GM21423 (cell line): ENCODE measurements around the gene TOX3.

Experiments used
- ATAC-seq: cut with Tn5 transposase; IDR thresholded peaks from one replicate; pipeline ENCODE4 v1.9.1; 2021; ENCODE audit warnings: mild to moderate bottlenecking, moderate library complexity; ENCODE audit not compliant: unreplicated experiment

TOX3 gene

DNA sequence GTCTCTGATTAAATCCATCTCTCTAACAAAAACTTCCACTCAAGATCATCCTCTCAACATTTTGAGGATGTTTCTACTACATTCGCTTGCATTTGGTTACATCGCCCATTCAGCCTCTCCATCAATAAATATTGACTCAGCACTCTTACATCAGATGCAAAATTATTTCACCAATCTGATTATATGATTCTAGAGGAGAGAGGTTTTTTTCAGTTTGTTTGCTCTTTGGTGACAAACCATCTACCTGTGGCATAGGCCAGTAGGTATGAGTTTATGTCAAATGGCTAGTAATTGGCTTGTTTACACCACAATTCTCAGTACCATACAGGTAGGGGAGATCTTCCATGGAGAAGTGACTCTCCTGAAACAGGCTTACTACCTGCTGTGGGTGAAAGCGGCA, 52.3 kb downstream of the TOX3 start:
- no peak for ATAC-seq

DNA sequence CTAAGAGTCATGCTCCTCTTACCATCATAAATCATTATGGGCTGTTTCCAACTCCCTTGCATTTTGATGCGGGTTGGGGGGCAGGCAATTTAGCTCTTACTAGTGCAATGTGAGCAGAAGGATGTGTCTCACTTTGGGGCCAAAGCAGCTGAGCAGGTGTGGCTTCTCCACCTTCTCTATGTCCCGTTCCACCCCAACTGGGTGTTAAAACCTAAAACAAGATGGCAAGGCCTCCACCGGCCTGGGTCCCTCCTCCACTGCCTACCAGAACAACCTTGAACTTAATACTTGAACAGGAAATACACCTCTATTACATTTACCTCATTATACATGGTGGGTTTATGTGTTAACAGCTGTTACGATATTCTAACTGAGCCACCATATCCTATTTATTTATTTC, 52.8 kb downstream of the TOX3 start:
- ATAC-seq, result no peak

GRCh38 chr16:52492789-52493357, 54.1 kb downstream of the TOX3 start:
- peak; percentile 68 for ATAC-seq

- ATAC-seq, result no peak
These were observed 55.7 kb downstream of the TOX3 start for GRCh38 chr16:52491216-52491615.

DNA sequence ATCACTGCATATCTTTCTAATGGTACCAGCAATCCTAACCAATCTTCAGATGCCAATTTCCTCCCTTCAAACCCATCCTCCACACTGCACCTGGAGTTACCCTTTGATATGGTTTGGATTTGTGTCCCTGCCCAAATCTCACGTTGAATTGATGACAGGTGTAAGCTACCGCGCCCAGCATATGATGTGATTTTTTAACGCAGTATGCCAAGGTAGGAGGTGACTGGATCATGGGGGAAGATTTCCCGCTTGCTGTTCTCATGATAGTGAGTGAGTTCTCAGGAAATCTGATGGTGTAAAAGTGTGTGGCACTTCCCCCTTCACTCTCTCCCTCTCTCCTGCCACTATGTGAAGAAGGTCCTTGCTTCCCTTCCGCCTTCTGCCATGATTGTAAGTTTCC, 57.0 kb downstream of the TOX3 start:
- ATAC-seq, result no peak

GRCh38 chr16:52488837-52489289, 58.1 kb downstream of the TOX3 start:
- ATAC-seq, result no peak

GRCh38 chr16:52487849-52488457, 59.0 kb downstream of the TOX3 start:
- ATAC-seq, result no peak

- ATAC-seq, result no peak
These were observed 66.7 kb downstream of the TOX3 start for GRCh38 chr16:52480237-52480636.

GRCh38 chr16:52476111-52476510, 70.8 kb downstream of the TOX3 start:
- ATAC-seq, result no peak

DNA sequence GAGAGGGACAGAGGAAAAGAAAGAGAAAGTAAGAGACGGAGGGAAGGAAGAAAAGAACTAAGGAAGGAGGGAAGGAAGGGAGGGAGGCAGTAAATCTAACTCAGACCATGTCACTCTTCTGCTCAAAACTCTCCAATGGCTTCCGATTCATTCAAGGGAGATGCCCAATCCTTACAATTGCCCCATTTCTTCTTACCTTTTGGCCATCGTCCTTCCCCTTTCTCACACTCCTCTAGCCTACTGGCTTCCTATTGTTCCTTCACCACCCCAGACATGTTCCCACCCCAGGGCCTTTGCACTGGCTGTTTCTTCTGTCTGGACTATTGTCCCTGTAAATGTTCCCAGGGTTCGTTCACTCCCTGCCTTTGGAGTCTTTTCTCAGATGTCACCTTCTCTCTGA, 72.3 kb downstream of the TOX3 start:
- no peak for ATAC-seq

GRCh38 chr16:52473096-52473495, 73.8 kb downstream of the TOX3 start:
- no peak for ATAC-seq

DNA sequence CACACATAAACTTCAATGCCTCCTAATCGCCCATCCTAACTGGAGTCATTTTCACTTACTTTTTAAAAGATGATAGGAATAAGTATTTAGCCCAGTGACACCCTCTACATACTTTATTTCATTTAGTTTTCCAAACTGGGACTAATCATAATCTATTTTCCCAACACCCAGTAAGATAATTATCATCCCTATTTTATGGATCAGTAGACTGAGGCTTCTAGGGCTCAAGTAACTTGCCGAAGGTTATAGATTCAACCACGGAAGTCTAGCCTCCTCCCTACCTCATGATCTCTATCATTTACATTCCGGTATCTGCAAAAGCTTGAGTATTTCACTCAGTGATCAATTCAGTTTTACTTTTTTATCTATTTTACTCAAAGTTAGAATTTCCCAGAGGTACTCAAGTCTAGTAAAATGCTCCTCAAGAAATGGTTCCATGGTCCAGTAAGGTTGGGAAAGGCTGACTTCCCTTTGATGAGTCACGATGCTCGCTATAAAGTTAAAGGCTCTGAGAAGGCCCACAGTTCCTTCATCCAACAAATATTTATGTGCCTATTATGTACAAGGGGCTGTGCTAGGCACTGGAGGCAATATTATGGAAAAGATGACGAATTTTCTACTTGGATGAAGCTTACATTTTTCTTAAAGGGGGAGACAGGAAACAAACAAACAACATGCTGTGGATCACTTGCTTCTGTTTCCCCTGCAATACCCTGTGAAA, 75.1 kb downstream of the TOX3 start:
- ATAC-seq, result no peak

DNA sequence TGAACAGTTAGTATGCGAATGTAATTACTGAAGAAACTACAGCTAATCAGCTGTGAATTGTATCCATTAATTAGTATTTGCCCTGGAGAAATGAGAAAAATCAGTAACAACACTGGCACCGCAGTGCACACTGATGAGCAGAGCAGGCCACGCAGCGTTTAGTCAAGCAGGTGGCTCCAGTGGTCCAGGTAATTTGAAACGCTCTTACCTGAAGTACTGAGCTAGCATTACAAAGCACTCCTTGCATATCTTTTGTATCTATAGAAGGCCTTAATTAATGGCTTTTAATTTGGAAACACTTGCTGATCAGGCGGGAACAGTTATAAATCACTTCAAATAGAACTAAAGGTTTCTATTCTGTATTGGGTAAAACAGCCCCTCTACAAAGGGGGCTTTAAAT, 76.4 kb downstream of the TOX3 start:
- ATAC-seq, result no peak

GRCh38 chr16:52469775-52470174, 77.2 kb downstream of the TOX3 start:
- no peak for ATAC-seq

- ATAC-seq, result no peak
These were observed 77.9 kb downstream of the TOX3 start for GRCh38 chr16:52469091-52469490.

- no peak for ATAC-seq
These were observed 79.2 kb downstream of the TOX3 start for GRCh38 chr16:52467753-52468152.

- no peak for ATAC-seq
These were observed 79.9 kb downstream of the TOX3 start for GRCh38 chr16:52466994-52467393.

DNA sequence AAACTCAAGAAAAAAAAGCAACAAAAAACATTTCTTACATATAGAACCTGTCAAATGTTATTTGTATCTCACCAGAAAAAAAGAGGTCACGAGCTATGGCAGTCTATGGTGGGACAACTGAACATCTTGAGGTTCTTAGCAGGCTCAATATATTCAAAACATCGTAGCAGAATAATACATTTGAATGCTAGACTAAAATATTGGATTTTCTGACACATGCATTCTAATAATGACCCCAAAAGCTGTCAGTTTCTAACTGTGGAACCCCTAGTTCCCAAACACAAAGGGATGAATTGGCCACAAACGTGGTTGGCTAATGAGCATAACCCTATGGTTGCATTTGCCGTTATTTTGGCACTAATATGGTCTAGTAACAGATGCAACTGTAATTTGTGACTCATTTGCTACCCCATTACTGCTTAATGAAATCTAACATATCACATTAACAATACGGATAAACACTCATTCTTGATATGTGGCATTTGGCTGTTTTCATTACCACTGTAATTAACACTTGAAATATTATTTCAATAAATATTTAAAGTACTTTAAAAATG, 81.2 kb downstream of the TOX3 start:
- no peak for ATAC-seq

DNA sequence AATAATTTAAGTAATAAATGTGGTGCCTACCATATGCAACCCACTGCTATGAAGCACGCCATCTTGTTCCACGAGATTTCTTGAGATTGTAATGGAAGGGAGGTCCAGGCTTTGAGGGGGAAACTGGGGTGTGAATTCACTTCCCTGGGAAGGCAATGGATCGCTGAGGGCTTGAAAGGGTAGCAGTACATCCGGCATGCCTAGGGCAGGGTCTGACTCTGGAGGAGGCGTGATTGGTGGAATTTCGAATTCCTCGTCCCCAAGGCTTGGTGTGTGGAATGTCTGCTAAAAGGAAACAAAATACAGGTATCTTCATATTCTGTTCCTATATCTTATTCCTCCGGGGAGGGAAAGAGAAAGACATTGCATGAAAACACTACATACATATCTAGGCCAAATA, 83.0 kb downstream of the TOX3 start:
- no peak for ATAC-seq

DNA sequence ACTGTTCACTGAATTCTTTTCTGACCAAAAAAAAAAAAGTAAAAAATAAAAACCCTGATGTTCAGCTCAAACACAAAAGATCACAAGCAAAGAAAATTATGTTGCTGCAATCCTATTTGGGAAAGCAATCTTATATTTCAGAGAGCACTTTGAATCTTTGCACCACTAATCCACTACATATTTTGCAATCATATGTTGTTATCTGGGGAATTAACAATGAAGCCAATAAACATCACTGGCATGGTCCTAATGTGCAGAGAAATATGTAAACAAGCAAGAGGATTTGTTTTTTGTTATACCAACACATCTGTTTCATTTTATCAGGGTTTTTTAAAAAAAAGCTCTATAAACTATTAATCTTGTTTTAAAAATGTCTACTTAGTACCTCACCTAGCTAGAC, 84.1 kb downstream of the TOX3 start:
- ATAC-seq, result no peak

DNA sequence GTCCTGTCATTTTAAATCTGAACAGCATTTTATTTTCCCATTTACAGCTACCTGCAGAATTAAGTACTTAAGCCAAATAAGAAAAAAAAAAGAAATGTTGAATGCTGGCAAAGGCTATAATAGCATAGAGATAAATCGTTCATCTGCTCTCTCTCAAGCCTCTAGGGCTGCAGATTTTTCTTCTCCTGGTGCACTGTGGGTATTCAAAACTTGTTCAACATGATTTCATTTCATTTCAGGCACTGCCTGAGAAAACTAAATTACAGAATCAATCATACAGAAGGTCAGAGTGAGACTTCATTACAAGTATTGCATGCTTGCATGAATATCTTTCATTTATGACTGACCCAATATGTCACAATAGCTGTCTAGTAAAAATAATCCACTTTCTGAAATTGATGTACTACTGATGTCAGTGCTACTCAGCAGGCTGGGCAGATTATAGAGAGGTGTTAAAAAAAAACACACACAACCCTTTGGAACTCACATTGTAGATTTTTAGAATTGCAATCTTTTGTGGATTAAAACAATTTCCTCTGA, 86.2 kb downstream of the TOX3 start:
- no peak for ATAC-seq

DNA sequence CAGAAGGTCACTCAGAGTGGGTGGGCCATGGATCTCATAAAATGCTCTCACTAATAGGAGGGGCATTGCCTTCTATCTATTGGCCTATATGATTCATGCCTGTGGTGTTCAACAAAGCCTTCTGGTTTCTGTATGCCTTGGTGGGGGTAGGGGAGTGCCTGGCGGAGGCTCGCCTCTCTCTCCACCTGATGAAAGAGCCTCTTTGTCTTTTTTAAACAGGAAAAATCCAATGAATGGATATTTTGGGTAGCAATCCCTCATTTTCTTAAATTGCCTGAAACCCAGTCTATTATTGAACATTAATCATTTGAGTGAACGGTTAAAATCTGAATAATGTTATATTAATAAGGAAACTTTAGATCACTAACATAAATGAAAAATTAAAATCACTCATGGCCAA, 90.6 kb downstream of the TOX3 start:
- no peak for ATAC-seq
